Measurements from ENCODE around the gene LAMTOR3. TPM values are rescaled to one million over a fixed set of nuclear protein-coding genes. Genes with fewer than 3 reads are reported as not detected.

Gene LAMTOR3
- total and polyA plus RNA-seq, 9 of the 15 experiments (the other 6 are each of a cell fraction or from before 2014, with no cell fraction given): 17.9 to 146 (median 59.4) TPM

DNA sequence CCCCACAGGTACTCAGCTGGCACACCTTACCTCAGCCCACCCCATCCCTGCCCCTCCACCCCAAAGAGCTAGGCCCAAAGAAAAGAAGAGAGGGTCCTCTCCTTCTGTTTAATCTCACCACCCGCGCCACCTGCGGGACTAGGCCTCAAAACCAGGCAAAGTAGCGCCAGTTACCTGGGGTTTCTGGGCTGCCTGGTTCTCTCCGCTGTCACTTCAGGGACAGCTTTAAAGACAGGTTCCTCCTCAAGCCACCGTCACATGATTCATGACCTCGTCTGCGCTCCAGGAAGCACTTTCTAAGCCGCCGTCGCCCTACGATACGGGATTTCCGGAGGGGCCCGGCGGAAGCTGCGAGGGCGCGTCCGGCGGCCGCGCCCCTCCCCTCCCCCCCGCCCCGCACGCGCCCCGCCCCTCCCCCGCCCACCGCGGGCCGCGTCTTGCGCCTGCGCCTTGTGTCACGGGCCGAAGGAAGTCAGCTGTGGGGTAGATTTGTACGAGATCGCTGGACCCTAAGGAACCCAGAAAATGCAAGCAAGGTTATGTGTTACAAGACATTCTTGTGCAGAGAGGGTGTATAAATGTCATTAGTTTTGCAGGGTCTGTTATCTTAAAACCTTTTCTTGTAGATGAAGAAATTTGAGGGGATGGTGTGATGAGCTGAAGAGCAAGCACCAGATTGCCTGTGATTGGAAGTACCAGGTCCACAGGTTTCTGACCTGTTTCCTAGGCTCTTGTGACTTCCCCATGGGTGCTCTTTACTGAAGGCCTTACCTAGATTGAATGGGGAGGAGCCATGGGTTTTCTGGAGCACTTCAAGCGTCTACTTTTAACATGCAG, at the start of gene LAMTOR3 (continued):
- TF ChIP-seq SMC3 (conservative IDR thresholded peaks at IDR 0.05; ENCODE audit: insufficient read depth, low read depth, low read length): no peak
- peak; percentile 39; the same call in 1 of the 2 replicates for TF ChIP-seq POLR2H (tag; IDR thresholded peaks at IDR 0.05; ENCODE audit: low read depth)
- TF ChIP-seq CBX5 (IDR thresholded peaks at IDR 0.05; ENCODE audit: borderline replicate concordance, low read depth): no peak
- peak; percentile 88 for TF ChIP-seq CXXC5 (CRISPR knock-in tag; IDR thresholded peaks at IDR 0.05)
- TF ChIP-seq, protein P1, sequence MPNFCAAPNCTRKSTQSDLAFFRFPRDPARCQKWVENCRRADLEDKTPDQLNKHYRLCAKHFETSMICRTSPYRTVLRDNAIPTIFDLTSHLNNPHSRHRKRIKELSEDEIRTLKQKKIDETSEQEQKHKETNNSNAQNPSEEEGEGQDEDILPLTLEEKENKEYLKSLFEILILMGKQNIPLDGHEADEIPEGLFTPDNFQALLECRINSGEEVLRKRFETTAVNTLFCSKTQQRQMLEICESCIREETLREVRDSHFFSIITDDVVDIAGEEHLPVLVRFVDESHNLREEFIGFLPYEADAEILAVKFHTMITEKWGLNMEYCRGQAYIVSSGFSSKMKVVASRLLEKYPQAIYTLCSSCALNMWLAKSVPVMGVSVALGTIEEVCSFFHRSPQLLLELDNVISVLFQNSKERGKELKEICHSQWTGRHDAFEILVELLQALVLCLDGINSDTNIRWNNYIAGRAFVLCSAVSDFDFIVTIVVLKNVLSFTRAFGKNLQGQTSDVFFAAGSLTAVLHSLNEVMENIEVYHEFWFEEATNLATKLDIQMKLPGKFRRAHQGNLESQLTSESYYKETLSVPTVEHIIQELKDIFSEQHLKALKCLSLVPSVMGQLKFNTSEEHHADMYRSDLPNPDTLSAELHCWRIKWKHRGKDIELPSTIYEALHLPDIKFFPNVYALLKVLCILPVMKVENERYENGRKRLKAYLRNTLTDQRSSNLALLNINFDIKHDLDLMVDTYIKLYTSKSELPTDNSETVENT (CRISPR knock-in tag; IDR thresholded peaks at IDR 0.05): no peak
- TF ChIP-seq, protein P2, sequence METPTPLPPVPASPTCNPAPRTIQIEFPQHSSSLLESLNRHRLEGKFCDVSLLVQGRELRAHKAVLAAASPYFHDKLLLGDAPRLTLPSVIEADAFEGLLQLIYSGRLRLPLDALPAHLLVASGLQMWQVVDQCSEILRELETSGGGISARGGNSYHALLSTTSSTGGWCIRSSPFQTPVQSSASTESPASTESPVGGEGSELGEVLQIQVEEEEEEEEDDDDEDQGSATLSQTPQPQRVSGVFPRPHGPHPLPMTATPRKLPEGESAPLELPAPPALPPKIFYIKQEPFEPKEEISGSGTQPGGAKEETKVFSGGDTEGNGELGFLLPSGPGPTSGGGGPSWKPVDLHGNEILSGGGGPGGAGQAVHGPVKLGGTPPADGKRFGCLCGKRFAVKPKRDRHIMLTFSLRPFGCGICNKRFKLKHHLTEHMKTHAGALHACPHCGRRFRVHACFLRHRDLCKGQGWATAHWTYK (CRISPR knock-in tag; IDR thresholded peaks at IDR 0.05): no peak
- TF ChIP-seq GABPB1 (CRISPR knock-in tag; IDR thresholded peaks at IDR 0.05): peak; percentile 91
- peak; percentile 97 for TF ChIP-seq GABPA (tag; conservative IDR thresholded peaks at IDR 0.05; ENCODE audit: low read depth)
